Measurements from ENCODE around the gene TBC1D4. TPM values are rescaled to one million over a fixed set of nuclear protein-coding genes. Genes with fewer than 3 reads are reported as not detected.

TBC1D4 gene
- polyA plus RNA-seq, 1 of the 3 experiments (the other 2 are of a cell fraction): 8.8 TPM

DNA sequence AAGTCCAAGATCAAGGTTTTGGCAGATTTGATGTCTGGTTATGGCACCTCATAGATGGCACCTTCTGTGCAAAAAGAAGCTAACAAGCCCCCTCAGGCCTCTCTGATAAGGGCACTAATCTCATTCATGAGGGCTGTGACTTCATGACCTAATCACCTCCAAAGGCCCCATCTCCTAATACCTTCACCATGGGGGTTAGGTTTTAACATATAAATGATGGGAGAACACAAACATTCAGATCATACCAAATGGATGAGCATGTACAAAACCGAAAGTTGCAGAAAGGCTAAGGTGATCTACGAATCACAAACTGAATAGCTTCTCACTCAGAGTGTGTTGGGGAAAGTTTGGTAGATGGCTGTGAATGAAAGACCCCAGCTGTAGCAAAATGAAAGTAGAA, 217.4 kb downstream of the TBC1D4 start:
- Histone ChIP-seq H3K36me3 (replicated peaks in 1 of 2; ENCODE audit: control insufficient read depth in 1 of 2, insufficient read depth in 2 of 2, low read length in 1 of 2) (no peaks in the 10 kb centered on the region), H3K9ac (no peak overlapping the region), H2AFZ (ENCODE audit: low read depth) (no peak overlapping the region), H3K4me1 (ENCODE audit: control insufficient read depth in 1 of 2, insufficient read depth in 2 of 2, low read depth in 1 of 2, low read length in 1 of 2) (no peaks in the 10 kb centered on the region; a peak in 1 of 4 replicates), H3K79me2 (ENCODE audit: insufficient read depth) (no peaks in the 10 kb centered on the region), H3K27ac (ENCODE audit: low read depth in 2 of 2, low read length in 1 of 2) (no peak overlapping the region), H3K9me3 (no peaks in the 10 kb centered on the region), H3K9me2 (no peaks in the 10 kb centered on the region), H3K4me2 (no peak overlapping the region), H3K4me3 (ENCODE audit: low read depth in 2 of 2, low read length in 1 of 2) (no peak overlapping the region), H4K20me1 (ENCODE audit: insufficient read depth) (no peaks in the 10 kb centered on the region), H3F3A (replicated peaks; ENCODE audit: insufficient read depth) (peaks cover 3% of the 10 kb centered on the region), H3K27me3 (ENCODE audit: insufficient read depth) (no peaks in the 10 kb centered on the region)
- WGBS (ENCODE audit: low lambda C conversion rate): 85% methylated on average over 2 of the region's 2 CpGs
- TF ChIP-seq, protein P1, sequence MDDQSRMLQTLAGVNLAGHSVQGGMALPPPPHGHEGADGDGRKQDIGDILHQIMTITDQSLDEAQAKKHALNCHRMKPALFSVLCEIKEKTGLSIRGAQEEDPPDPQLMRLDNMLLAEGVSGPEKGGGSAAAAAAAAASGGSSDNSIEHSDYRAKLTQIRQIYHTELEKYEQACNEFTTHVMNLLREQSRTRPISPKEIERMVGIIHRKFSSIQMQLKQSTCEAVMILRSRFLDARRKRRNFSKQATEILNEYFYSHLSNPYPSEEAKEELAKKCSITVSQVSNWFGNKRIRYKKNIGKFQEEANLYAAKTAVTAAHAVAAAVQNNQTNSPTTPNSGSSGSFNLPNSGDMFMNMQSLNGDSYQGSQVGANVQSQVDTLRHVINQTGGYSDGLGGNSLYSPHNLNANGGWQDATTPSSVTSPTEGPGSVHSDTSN (IDR thresholded peaks at IDR 0.05): no peak
- no peak for TF ChIP-seq RXRA (IDR thresholded peaks at IDR 0.05; ENCODE audit: borderline replicate concordance, low read depth)
- no peak for TF ChIP-seq RCOR1 (IDR thresholded peaks at IDR 0.05; ENCODE audit: low read length)
- no peak for TF ChIP-seq TAF1 (IDR thresholded peaks at IDR 0.05; ENCODE audit: borderline replicate concordance, low read depth, low read length)
- TF ChIP-seq, protein P2, sequence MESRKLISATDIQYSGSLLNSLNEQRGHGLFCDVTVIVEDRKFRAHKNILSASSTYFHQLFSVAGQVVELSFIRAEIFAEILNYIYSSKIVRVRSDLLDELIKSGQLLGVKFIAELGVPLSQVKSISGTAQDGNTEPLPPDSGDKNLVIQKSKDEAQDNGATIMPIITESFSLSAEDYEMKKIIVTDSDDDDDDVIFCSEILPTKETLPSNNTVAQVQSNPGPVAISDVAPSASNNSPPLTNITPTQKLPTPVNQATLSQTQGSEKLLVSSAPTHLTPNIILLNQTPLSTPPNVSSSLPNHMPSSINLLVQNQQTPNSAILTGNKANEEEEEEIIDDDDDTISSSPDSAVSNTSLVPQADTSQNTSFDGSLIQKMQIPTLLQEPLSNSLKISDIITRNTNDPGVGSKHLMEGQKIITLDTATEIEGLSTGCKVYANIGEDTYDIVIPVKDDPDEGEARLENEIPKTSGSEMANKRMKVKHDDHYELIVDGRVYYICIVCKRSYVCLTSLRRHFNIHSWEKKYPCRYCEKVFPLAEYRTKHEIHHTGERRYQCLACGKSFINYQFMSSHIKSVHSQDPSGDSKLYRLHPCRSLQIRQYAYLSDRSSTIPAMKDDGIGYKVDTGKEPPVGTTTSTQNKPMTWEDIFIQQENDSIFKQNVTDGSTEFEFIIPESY (IDR thresholded peaks at IDR 0.05; ENCODE audit: borderline replicate concordance, low read depth): no peak
- no peak for TF ChIP-seq POLR2AphosphoS5 (IDR thresholded peaks at IDR 0.05; ENCODE audit: low read depth, low read length)
- no peak for TF ChIP-seq ELF1 (IDR thresholded peaks at IDR 0.05)
- TF ChIP-seq GATA2 (CRISPR knock-in tag; IDR thresholded peaks at IDR 0.05): no peak
- no peak for TF ChIP-seq NFIC (IDR thresholded peaks at IDR 0.05; ENCODE audit: borderline replicate concordance)
- no peak for TF ChIP-seq MXI1 (IDR thresholded peaks at IDR 0.05; ENCODE audit: low read depth, low read length)
- TF ChIP-seq, protein P3, sequence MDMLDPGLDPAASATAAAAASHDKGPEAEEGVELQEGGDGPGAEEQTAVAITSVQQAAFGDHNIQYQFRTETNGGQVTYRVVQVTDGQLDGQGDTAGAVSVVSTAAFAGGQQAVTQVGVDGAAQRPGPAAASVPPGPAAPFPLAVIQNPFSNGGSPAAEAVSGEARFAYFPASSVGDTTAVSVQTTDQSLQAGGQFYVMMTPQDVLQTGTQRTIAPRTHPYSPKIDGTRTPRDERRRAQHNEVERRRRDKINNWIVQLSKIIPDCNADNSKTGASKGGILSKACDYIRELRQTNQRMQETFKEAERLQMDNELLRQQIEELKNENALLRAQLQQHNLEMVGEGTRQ (IDR thresholded peaks at IDR 0.05; ENCODE audit: borderline replicate concordance, low read depth, low read length): no peak
- no peak for TF ChIP-seq GABPA (IDR thresholded peaks at IDR 0.05; ENCODE audit: low read depth)
- no peak for TF ChIP-seq JUND (IDR thresholded peaks at IDR 0.05)
- no peak for TF ChIP-seq EP300 (IDR thresholded peaks at IDR 0.05; ENCODE audit: borderline replicate concordance in 1 of 2, low read depth in 1 of 2, low read length in 1 of 2)
- no peak for TF ChIP-seq EZH2phosphoT487 (IDR thresholded peaks at IDR 0.05; ENCODE audit: borderline replicate concordance, low read depth)
- TF ChIP-seq CHD2 (IDR thresholded peaks at IDR 0.05; ENCODE audit: low read length, partially characterized antibody): no peak
- no peak for TF ChIP-seq TEAD4 (IDR thresholded peaks at IDR 0.05; ENCODE audit: borderline replicate concordance, insufficient read depth)
- no peak for TF ChIP-seq SIN3A (IDR thresholded peaks at IDR 0.05; ENCODE audit: borderline replicate concordance, low read depth, low read length)
- TF ChIP-seq YY1 (IDR thresholded peaks at IDR 0.05; ENCODE audit: low read depth): no peak
- DNase-seq: no peak
- ChIA-PET CTCF (no interaction called here), POLR2A (no interaction called here)

All from SK-N-SH (cell line).